ENCODE results near the gene SULT4A1. TPM values are rescaled to one million over a fixed set of nuclear protein-coding genes. Genes with fewer than 3 reads are reported as not detected.

Gene SULT4A1
- polyA plus RNA-seq, 1 of the 3 experiments (the other 2 are of a cell fraction): 3.9 TPM

GRCh38 chr22:43835736-43836135 lies 26.6 kb downstream of the SULT4A1 start (continued):
- TF ChIP-seq, protein P1, sequence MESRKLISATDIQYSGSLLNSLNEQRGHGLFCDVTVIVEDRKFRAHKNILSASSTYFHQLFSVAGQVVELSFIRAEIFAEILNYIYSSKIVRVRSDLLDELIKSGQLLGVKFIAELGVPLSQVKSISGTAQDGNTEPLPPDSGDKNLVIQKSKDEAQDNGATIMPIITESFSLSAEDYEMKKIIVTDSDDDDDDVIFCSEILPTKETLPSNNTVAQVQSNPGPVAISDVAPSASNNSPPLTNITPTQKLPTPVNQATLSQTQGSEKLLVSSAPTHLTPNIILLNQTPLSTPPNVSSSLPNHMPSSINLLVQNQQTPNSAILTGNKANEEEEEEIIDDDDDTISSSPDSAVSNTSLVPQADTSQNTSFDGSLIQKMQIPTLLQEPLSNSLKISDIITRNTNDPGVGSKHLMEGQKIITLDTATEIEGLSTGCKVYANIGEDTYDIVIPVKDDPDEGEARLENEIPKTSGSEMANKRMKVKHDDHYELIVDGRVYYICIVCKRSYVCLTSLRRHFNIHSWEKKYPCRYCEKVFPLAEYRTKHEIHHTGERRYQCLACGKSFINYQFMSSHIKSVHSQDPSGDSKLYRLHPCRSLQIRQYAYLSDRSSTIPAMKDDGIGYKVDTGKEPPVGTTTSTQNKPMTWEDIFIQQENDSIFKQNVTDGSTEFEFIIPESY (IDR thresholded peaks at IDR 0.05; ENCODE audit: borderline replicate concordance, low read depth): no peak
- TF ChIP-seq MEF2A (IDR thresholded peaks at IDR 0.05; ENCODE audit: borderline replicate concordance, low read depth) (no peak), TAF1 (IDR thresholded peaks at IDR 0.05; ENCODE audit: borderline replicate concordance, low read depth, low read length) (no peak), GATA2 (CRISPR knock-in tag; IDR thresholded peaks at IDR 0.05) (no peak), NFIC (IDR thresholded peaks at IDR 0.05; ENCODE audit: borderline replicate concordance) (no peak)
- TF ChIP-seq, protein P2, sequence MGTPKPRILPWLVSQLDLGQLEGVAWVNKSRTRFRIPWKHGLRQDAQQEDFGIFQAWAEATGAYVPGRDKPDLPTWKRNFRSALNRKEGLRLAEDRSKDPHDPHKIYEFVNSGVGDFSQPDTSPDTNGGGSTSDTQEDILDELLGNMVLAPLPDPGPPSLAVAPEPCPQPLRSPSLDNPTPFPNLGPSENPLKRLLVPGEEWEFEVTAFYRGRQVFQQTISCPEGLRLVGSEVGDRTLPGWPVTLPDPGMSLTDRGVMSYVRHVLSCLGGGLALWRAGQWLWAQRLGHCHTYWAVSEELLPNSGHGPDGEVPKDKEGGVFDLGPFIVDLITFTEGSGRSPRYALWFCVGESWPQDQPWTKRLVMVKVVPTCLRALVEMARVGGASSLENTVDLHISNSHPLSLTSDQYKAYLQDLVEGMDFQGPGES (IDR thresholded peaks at IDR 0.05; ENCODE audit: low read depth, low read length): no peak

- Histone ChIP-seq H3K27me3 (ENCODE audit: insufficient read depth) (no peaks in the 10 kb centered on the region), H3K4me2 (no peak overlapping the region), H3K4me1 (ENCODE audit: control insufficient read depth in 1 of 2, insufficient read depth in 2 of 2, low read depth in 1 of 2, low read length in 1 of 2) (peaks cover 0 to 5% of the 10 kb centered on the region in 2 experiments; a peak in 2 of 4 replicates), H3K36me3 (replicated peaks in 1 of 2; ENCODE audit: control insufficient read depth in 1 of 2, insufficient read depth in 2 of 2, low read length in 1 of 2) (no peaks in the 10 kb centered on the region), H2AFZ (ENCODE audit: low read depth) (no peak overlapping the region), H3K79me2 (ENCODE audit: insufficient read depth) (no peaks in the 10 kb centered on the region), H4K20me1 (ENCODE audit: insufficient read depth) (no peaks in the 10 kb centered on the region), H3K9me3 (no peaks in the 10 kb centered on the region), H3K9me2 (no peaks in the 10 kb centered on the region), H3F3A (replicated peaks; ENCODE audit: insufficient read depth) (no peaks in the 10 kb centered on the region), H3K4me3 (ENCODE audit: low read depth in 2 of 2, low read length in 1 of 2) (no peak overlapping the region), H3K27ac (ENCODE audit: low read depth in 2 of 2, low read length in 1 of 2) (no peak overlapping the region), H3K9ac (no peak overlapping the region)
- TF ChIP-seq YY1 (IDR thresholded peaks at IDR 0.05; ENCODE audit: low read depth): no peak
- TF ChIP-seq MEF2A (IDR thresholded peaks at IDR 0.05; ENCODE audit: borderline replicate concordance, low read depth): no peak
- no peak for TF ChIP-seq NRF1 (IDR thresholded peaks at IDR 0.05; ENCODE audit: low read depth, low read length)
- no peak for TF ChIP-seq GABPA (IDR thresholded peaks at IDR 0.05; ENCODE audit: low read depth)
- TF ChIP-seq NFIC (IDR thresholded peaks at IDR 0.05; ENCODE audit: borderline replicate concordance): no peak
- TF ChIP-seq FOSL2 (IDR thresholded peaks at IDR 0.05; ENCODE audit: borderline replicate concordance, low read depth): no peak
- no peak for TF ChIP-seq CHD2 (IDR thresholded peaks at IDR 0.05; ENCODE audit: low read length, partially characterized antibody)
- TF ChIP-seq TEAD4 (IDR thresholded peaks at IDR 0.05; ENCODE audit: borderline replicate concordance, insufficient read depth): no peak
- TF ChIP-seq, protein P1 (IDR thresholded peaks at IDR 0.05; ENCODE audit: borderline replicate concordance, low read depth): no peak
- TF ChIP-seq RCOR1 (IDR thresholded peaks at IDR 0.05; ENCODE audit: low read length): no peak
- TF ChIP-seq TAF1 (IDR thresholded peaks at IDR 0.05; ENCODE audit: borderline replicate concordance, low read depth, low read length): no peak
- no peak for TF ChIP-seq CTCF (IDR thresholded peaks at IDR 0.05)
- WGBS (ENCODE audit: low lambda C conversion rate): 90% methylated on average over 8 of the region's 12 CpGs
- no peak for DNase-seq
- ChIA-PET POLR2A (no interaction called here), CTCF (interaction anchor here (1.0 kb wide), 1 partner anchor 14 kb away, joined by 3 read pairs; no protein-coding TSS in a partner anchor)
Measured at GRCh38 chr22:43835166-43835565, 27.1 kb downstream of the SULT4A1 start.

Measured in SK-N-SH (cell line).